GM21737 (cell line): Measurements from ENCODE around the gene KCTD16.

ENCODE experiments used
- ATAC-seq: cut with Tn5 transposase; IDR thresholded peaks from one replicate; pipeline ENCODE4 v1.9.1; 2021; ENCODE audit warnings: mild to moderate bottlenecking, moderate library complexity; ENCODE audit not compliant: unreplicated experiment

Gene KCTD16

DNA sequence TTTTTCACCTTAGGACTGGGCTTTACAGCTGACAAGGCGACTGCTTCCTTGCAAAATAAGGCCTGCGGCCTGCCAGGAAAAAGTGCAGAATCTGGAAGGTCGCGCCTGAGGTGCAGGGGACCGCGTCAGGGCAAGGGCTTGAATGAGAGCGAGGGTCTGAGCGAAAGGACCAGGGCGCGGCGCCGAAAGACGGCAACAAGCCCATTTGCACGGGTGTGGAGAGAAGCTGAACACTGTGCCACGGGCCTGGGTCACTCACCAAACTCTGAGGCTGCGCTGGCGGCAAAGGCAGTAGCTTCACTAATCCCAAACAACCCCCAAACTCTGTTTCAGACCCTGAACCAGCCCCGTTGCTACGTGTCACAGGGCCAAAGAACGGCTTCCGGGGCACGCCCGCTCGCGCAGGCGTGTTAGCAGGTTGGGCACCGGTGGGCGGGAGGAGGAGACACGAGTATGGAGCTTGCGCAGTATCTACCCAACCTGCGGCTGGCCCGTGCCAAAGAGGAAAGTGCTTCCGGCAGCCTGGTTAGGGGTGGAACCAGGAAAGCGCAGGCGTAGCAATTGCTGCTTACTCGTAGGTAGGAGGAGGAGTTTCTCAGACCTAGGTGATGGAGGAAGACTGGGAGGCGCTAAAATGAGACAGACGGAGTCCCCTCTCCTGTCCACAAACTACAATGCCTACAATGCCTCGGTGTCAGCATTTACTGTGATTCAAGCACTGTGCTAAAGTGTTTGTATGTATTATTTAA is at the start of gene KCTD16, which contains the start of gene YIPF5:
Gene KCTD16 (plus strand): TSS at position 598 of the 749 bp plus-strand sequence.
Gene YIPF5 (minus strand): TSS at position 384 of the 749 bp plus-strand sequence. CDS start 704 bp downstream, outside the sequence.
- peak; percentile 100 for ATAC-seq

- ATAC-seq = no peak
These were observed 49.1 kb upstream of the KCTD16 start for GRCh38 chr5:144121577-144121976.

- ATAC-seq = no peak
These were observed 48.6 kb upstream of the KCTD16 start for GRCh38 chr5:144122081-144122480.

DNA sequence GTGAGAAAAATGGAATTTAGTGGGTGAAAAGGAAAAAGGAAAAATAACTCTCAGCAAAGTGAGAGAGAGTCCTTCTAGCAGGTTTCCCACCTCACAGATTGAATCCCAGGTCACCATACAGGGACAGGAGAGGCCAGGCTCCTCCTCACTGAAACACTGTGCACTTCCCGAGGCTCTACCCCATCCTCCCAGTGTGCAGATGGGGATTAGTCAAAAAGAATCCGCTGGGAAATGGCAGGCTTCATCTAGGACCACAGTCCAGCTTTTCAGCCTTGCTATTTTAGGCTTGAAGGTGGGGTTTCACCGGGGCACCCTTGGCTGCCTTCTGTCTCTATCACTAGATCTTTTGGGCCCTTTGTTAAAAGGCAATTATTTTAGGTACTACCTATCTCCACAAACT is 48.0 kb upstream of the KCTD16 start:
- ATAC-seq = no peak

DNA sequence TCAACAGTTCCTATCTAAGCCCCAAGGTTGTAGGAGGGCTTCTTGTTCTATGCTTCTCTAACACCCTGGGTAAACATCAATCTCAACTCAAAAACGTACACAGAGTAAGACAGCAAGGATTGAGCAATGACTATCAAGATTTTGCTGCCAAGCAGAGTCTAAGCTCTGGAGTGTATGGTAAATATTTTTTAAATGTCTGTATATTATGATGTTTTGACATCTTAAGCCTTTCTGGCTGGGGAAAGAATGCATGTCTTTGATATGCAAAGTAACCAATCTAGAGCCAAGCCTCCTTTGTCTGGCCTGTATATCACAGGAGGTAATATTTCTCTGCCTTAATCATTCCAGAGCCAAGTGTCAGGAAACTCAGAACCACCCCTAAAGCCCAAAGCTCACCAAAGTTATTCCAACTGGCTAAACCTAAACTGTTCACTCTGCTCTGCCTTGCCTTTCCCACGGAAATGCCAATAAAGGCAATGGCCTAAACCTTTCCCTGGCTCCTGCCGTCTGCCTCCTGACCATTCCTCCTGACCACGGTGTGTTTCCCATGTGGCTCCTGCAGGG is 45.4 kb upstream of the KCTD16 start:
- ATAC-seq = no peak

- no peak for ATAC-seq
These were observed 44.0 kb upstream of the KCTD16 start for GRCh38 chr5:144126707-144127106.

- no peak for ATAC-seq
These were observed 41.8 kb upstream of the KCTD16 start for GRCh38 chr5:144128844-144129243.

- ATAC-seq = no peak
These were observed 40.4 kb upstream of the KCTD16 start for GRCh38 chr5:144130306-144130705.

DNA sequence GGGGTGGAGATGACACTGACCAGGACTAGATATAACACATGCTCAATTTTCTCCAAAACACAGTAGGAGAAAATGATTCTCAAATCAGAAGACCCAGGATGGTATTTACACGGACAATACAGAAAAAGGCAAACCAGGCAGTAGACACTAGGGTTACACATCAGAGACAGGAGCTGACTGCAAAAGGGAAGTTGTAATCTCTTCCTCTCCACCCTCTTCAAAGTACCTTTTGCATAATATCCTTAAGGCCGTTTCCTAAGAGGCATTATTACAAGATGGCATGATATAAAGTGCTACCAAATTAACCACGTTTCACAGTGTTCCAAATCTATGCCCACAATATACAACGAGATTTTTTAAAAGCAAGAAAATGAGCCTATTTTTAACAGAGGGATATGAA is 39.4 kb upstream of the KCTD16 start:
- ATAC-seq = no peak

GRCh38 chr5:144133050-144133633 is 37.5 kb upstream of the KCTD16 start:
- no peak for ATAC-seq

DNA sequence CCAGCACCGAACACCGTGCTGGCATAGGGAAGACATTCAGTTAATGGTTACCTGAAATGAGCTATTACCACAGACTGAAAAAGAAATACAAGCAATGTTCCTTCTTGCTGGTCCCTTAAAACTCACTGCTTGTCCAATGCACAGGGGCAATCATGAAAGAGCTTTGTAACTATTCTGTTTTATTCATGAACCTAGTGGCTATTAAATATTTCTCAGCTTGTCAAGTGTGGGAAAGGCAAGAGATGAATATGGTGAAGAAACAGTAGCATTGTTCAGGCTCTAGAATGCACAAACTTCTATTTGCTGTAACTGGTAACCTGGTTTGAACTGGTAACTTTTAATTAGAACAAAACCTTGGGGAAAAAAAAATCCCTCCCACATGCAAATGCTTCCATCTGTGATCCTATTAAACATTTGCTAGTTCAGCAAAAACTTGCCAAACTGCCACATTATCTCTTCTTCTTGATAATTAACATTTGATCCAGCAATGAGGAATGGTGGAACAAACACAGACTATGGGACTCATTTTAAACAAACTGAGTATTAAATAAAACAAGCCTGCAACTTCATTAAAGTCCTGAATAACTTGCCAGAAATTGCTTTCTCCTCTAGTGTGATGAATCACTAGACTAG is 36.4 kb upstream of the KCTD16 start:
- ATAC-seq = no peak

GRCh38 chr5:144135113-144135762 is 35.4 kb upstream of the KCTD16 start:
- no peak for ATAC-seq

DNA sequence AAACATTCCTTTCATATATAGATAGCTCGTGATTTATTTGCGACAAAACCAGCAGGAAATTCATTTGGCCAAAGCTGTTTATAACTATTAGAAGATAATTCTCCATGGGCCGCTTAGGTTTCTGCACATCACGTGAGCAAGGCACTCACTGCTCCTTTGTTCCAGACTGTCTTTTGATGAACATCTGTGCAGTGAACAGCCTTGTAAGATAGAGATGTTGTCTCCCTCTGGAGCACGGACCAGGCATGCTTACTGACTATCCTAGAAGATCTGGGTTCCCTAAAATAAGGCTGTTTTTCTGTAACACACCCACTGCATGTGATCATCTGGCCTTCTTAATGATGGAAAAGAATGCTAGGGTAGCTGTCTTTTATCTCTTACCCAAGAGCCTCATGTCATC is 31.1 kb upstream of the KCTD16 start:
- no peak for ATAC-seq

GRCh38 chr5:144141585-144141984 is 29.1 kb upstream of the KCTD16 start:
- no peak for ATAC-seq

- peak; percentile 92 for ATAC-seq
These were observed 28.4 kb upstream of the KCTD16 start for GRCh38 chr5:144142139-144142823.

DNA sequence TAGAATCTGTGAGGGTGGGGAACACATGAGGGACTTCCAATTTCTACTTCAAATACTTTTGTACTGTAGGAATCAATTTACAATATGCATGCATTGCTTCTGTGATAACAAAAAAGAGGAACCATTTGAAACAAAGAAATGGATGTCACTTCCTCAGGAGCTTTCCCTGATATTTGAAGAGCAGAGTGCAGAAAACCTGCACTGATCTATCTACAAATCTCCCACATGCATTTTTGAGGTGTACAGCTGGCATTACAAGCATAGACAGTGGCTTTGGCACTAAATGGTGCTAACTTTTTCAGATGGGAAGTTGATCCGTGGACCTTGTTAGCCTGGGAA is 27.9 kb upstream of the KCTD16 start:
- ATAC-seq = no peak

DNA sequence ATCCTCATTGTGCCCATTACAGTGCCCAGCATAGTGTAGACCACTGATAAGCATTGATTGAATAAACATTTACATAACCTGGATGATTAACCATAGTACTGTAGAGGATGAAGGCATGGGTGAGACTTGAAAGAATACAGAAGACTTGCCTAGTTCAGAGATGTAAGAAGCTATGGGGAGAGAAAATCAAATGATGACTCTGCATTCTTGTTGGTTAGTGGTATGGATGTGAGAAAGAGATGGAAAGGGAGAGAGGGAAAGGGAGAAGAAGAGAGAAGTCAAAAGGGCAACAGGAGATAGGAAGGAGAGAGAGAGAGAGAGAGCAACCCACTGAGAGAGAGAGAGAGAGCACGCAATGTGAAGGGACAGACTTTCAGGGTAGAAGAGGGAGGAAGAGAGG is 27.0 kb upstream of the KCTD16 start:
- ATAC-seq = no peak

DNA sequence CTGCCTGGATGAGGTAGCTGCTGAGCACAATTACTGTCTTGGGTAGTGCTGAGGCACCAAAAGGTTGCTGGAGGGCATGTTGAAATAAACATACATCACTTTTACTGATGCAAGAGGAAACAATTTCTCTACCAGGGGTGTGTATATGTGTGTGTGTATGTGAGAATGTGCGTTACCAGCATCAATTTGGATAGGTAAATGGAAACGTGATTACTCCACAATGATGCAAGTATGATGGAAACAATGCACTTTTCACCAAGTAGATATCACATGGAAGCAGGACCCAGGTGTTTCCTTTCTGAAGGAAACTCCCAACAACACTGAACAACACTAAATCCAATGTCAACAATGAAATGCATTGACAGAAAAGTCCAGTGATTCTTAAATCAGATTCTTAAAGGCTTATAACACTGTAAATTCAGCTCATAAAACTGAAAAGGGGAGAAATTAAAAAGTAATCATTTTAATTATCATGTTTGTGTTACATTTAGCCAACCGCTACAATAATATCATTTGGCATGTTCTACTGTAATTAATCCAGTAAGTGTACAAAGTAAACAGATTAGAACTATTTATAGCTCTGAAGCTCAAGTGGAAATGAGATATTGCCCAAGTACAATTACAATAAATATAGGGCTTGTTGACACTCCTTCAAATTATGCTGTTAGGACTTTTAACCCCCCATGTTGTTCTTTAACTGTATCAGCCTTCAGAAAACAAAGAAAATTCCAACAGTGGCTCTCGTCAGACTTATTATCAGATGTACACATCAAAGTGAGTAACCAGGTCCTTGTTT is 25.5 kb upstream of the KCTD16 start:
- ATAC-seq = no peak

DNA sequence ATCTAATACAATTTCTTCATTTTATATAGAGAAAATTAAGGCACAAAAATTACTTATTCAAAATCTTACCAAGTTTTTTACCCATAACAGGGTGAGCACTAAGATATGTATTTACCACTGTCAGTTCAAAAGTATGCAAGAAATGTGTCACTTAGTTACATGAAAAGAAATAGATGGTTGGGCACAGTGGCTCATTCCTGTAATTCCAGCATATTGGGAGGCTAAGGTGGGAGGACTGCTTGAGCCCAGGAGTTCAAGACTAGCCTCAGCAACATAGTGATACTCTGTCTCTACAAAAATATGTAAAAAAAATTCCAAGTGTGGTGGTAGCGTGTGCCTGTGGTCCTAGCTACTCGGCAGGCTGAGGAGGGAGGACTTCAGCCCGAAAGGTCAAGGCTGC is 19.6 kb upstream of the KCTD16 start:
- no peak for ATAC-seq

- no peak for ATAC-seq
These were observed 13.9 kb upstream of the KCTD16 start for GRCh38 chr5:144156767-144157171.
